SK-N-SH (cell line): Measurements from ENCODE around the gene TELO2. TPM values are rescaled to one million over a fixed set of nuclear protein-coding genes. Genes with fewer than 3 reads are reported as not detected.

Experiments
- CTCF ChIA-PET: fragments of 300-600, 350-600 bp; formaldehyde crosslinking; extraction: SDS; loops from one replicate; lab custom pipeline; 2021; lab: Yijun Ruan, JAX
- POLR2A ChIA-PET: fragments of 350-600 bp; sonication (Branson Sonifier 250); formaldehyde crosslinking; extraction: SDS; loops from one replicate; lab custom pipeline; 2020; ENCODE audit warnings: antibody characterized with exemption, inconsistent platforms; lab: Yijun Ruan, JAX
- DNase-seq: peaks from one replicate; pipeline ENCODE4 v3.0.0; 2012
- H2AFZ ChIP-seq: fragments of 200-600 bp; sonication (generic); 2 replicates; pipeline ENCODE4 v1.8.1; 2016; ENCODE audit warnings: antibody characterized with exemption, mild to moderate bottlenecking, low read depth
- H3F3A ChIP-seq: fragments of 200-600 bp; sonication (generic); replicated peaks from 2 replicates; pipeline ENCODE3; 2016; ENCODE audit warnings: antibody characterized with exemption, mild to moderate bottlenecking; ENCODE audit not compliant: insufficient read depth
- H3K27ac ChIP-seq, 2 experiments: fragments of 200-500 bp in 1 of 2; fragments of 200-600 bp in 1 of 2; sonication (Bioruptor generic) in 1 of 2; sonication (generic), shearing (Covaris generic) in 1 of 2; 2 replicates each; pipeline versions ENCODE4 v1.5.1 to v1.6.1; 2014 to 2016; ENCODE audit warnings: low read depth in 2 of 2, inconsistent platforms in 1 of 2, low read length in 1 of 2, mild to moderate bottlenecking in 1 of 2, mixed read lengths in 1 of 2
- H3K27me3 ChIP-seq: fragments of 200-600 bp; sonication (generic), shearing (Covaris generic); 2 replicates; pipeline ENCODE4 v1.6.1; 2016; ENCODE audit warnings: mixed run types; ENCODE audit not compliant: insufficient read depth
- H3K36me3 ChIP-seq, 2 experiments: fragments of 200-500 bp in 1 of 2; fragments of 200-600 bp in 1 of 2; sonication (Bioruptor generic) in 1 of 2; sonication (generic) in 1 of 2; replicated peaks in 1 of 2; 2 replicates each; pipeline versions ENCODE3 to v1.5.1; 2014 to 2016; ENCODE audit warnings: low read length in 1 of 2, mild to moderate bottlenecking in 1 of 2; ENCODE audit not compliant: insufficient read depth in 2 of 2, control insufficient read depth in 1 of 2
- H3K4me1 ChIP-seq, 2 experiments: fragments of 200-500 bp in 1 of 2; fragments of 200-600 bp in 1 of 2; sonication (Bioruptor generic) in 1 of 2; sonication (generic), shearing (Covaris generic) in 1 of 2; 2 replicates each; pipeline versions ENCODE4 v1.5.1 to v1.6.1; 2014 to 2016; ENCODE audit warnings: low read depth in 1 of 2, low read length in 1 of 2, mixed run types in 1 of 2; ENCODE audit not compliant: insufficient read depth in 2 of 2, control insufficient read depth in 1 of 2
- H3K4me2 ChIP-seq: fragments of 200-600 bp; sonication (generic), shearing (Covaris generic); 2 replicates; pipeline ENCODE4 v1.6.1; 2017; ENCODE audit warnings: mixed run types
- H3K4me3 ChIP-seq, 2 experiments: fragments of 200-500 bp in 1 of 2; fragments of 200-600 bp in 1 of 2; sonication (Bioruptor generic) in 1 of 2; sonication (generic), shearing (Covaris generic) in 1 of 2; 2 replicates each; pipeline versions ENCODE4 v1.5.1 to v1.8.1; 2014 to 2016; ENCODE audit warnings: low read depth in 2 of 2, inconsistent platforms in 1 of 2, low read length in 1 of 2, mild to moderate bottlenecking in 1 of 2, mixed read lengths in 1 of 2, moderate library complexity in 1 of 2
- H3K79me2 ChIP-seq: fragments of 200-600 bp; sonication (generic); 2 replicates; pipeline ENCODE4 v1.8.1; 2017; ENCODE audit warnings: mild to moderate bottlenecking; ENCODE audit not compliant: insufficient read depth
- H3K9ac ChIP-seq: fragments of 200-600 bp; sonication (generic); 2 replicates; pipeline ENCODE4 v1.6.1; 2017; ENCODE audit warnings: mixed run types
- H3K9me2 ChIP-seq: fragments of 200-600 bp; sonication (generic); 2 replicates; pipeline ENCODE4 v1.6.1; 2017; ENCODE audit warnings: mixed run types
- H3K9me3 ChIP-seq: fragments of 200-600 bp; sonication (generic); 2 replicates; pipeline ENCODE4 v1.6.1; 2017; ENCODE audit warnings: mixed run types, mild to moderate bottlenecking, moderate library complexity
- H4K20me1 ChIP-seq: fragments of 200-600 bp; sonication (generic); 2 replicates; pipeline ENCODE4 v1.6.1; 2017; ENCODE audit warnings: mild to moderate bottlenecking, mixed run types; ENCODE audit not compliant: insufficient read depth
- CHD2 ChIP-seq: fragments of 150-350 bp; IDR thresholded peaks from 2 replicates; pipeline ENCODE4 v1.6.1; 2018; ENCODE audit warnings: low read length; ENCODE audit not compliant: partially characterized antibody
- EZH2phosphoT487 ChIP-seq: fragments of 200-600 bp; sonication (generic); IDR thresholded peaks from 2 replicates; pipeline ENCODE4 v1.6.1; 2017; ENCODE audit warnings: low read depth, mixed run types, mild to moderate bottlenecking, antibody characterized with exemption, moderate library complexity, borderline replicate concordance
- FOSL2 ChIP-seq: IDR thresholded peaks from 2 replicates; pipeline ENCODE4 v1.4.0; 2012; ENCODE audit warnings: low read depth, mild to moderate bottlenecking, moderate library complexity, borderline replicate concordance
- GABPA ChIP-seq: IDR thresholded peaks from 2 replicates; pipeline ENCODE4 v1.4.0; 2012; ENCODE audit warnings: low read depth, mild to moderate bottlenecking
- GATA2 ChIP-seq: sonication (generic); formaldehyde crosslinking; IDR thresholded peaks from 2 replicates; pipeline ENCODE4 v1.5.0; 2020; ENCODE audit warnings: mild to moderate bottlenecking, missing genetic modification reagents
- NFIC ChIP-seq: IDR thresholded peaks from 2 replicates; pipeline ENCODE4 v1.4.0; 2012; ENCODE audit warnings: borderline replicate concordance
- RXRA ChIP-seq: IDR thresholded peaks from 2 replicates; pipeline ENCODE4 v1.4.0; 2012; ENCODE audit warnings: low read depth, mild to moderate bottlenecking, borderline replicate concordance
- SMC3 ChIP-seq: IDR thresholded peaks from 2 replicates; pipeline ENCODE4 v1.6.1; 2012; ENCODE audit warnings: low read depth, low read length, improper control_type of control experiment
- TAF1 ChIP-seq: IDR thresholded peaks from 2 replicates; pipeline ENCODE4 v1.6.1; 2012; ENCODE audit warnings: low read depth, mild to moderate bottlenecking, low read length, moderate library complexity, borderline replicate concordance
- TCF12 ChIP-seq: IDR thresholded peaks from 2 replicates; pipeline ENCODE4 v1.4.0; 2012
- TEAD4 ChIP-seq: IDR thresholded peaks from 2 replicates; pipeline ENCODE4 v1.4.0; 2012; ENCODE audit warnings: mild to moderate bottlenecking, borderline replicate concordance; ENCODE audit not compliant: insufficient read depth
- USF1 ChIP-seq: IDR thresholded peaks from 2 replicates; pipeline ENCODE4 v1.4.0; 2012; ENCODE audit warnings: low read depth, borderline replicate concordance
- YY1 ChIP-seq: IDR thresholded peaks from 2 replicates; pipeline ENCODE4 v1.4.0; 2012; ENCODE audit warnings: low read depth, mild to moderate bottlenecking
- WGBS: methylation state at CpG from one replicate; pipeline ENCODE4 v1.1.6; 2017; ENCODE audit warnings: low lambda C conversion rate; 5-methylcytosine and 5-hydroxymethylcytosine counted together
- polyA plus RNA-seq, 3 experiments: library from polyadenylated mRNA; depleted of rRNA; stranded (reverse); fragments of >200 nt; gene quantifications; 2 replicates each; pipeline ENCODE4 v1.2.3, GENCODE V29; 2012
- TF ChIP-seq, protein P1 (sequence below): fragments of 150-350 bp; IDR thresholded peaks from 2 replicates; pipeline ENCODE4 v1.6.1; 2016; ENCODE audit warnings: mild to moderate bottlenecking, low read depth, low read length
- TF ChIP-seq, protein P2 (sequence below): IDR thresholded peaks from 2 replicates; pipeline ENCODE4 v1.4.0; 2012; ENCODE audit warnings: low read depth, borderline replicate concordance
- TF ChIP-seq, protein P3 (sequence below): IDR thresholded peaks from 2 replicates; pipeline ENCODE4; 2012

TELO2 gene
- polyA plus RNA-seq, 1 of the 3 experiments (the other 2 are of a cell fraction), result 24.2 TPM

DNA sequence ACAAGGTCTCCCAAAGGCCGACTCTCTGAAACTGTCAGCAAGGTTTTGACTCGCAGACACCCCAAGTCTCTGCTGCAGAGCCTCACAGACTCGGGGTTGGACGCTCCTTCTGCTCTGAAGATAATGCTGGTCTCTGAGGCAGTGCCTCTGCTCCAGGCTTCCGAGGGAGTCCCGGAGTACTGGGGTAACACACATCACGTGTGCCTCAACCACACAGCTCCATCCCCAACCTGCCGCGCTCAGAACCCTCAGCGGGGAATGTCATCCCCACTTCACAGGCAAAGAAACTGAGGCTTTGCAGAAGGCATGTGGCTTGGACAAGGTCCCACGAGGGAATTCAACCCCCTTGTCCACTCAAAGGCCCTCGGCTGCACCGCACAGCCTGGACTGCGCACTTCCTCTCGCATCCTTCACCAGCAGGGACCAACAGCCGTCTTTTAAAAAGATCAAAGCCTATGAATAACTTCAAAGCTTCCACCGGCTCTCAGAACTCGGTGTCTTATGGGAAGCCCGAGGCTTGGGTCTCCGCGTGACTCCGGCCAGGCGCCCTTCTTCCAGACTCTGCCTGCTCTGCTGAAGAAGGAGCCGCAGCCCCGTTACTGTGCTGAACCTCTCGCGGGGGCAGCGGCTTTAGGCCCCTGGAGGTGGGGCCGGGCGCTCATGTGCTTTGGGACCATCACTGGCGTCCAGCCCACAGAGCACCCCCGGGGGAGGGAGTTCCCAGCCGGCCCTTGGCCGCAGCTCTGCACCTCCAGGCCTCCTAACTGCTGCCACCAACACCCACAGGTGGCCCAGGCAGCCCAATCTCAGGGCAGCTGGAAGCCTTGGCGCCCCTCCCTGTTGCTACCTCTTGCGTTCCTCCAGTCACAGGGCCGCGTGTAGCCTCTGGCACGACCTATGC, 42.5 kb downstream of the TELO2 start:
- Histone ChIP-seq H3K9me3 (no peaks in the 10 kb centered on the region), H4K20me1 (no peaks in the 10 kb centered on the region), H3K79me2 (no peaks in the 10 kb centered on the region), H3K9me2 (no peaks in the 10 kb centered on the region), H3K4me3 (peak overlapping the region in 1 of 2 experiments; percentile 29; a peak in 1 of 4 replicates), H3K4me2 (peak overlapping the region; percentile 19; the same call in 1 of the 2 replicates), H3K4me1 (peaks cover 5 to 48% of the 10 kb centered on the region in 2 experiments; a peak in 2 of 4 replicates), H3K9ac (no peak overlapping the region), H2AFZ (no peak overlapping the region), H3F3A (no peaks in the 10 kb centered on the region), H3K27ac (no peak overlapping the region), H3K27me3 (no peaks in the 10 kb centered on the region), H3K36me3 (peaks cover 0 to 21% of the 10 kb centered on the region in 2 experiments)
- TF ChIP-seq YY1, result no peak
- no peak for TF ChIP-seq NFIC
- TF ChIP-seq USF1, result no peak
- TF ChIP-seq TAF1, result no peak
- TF ChIP-seq RXRA, result no peak
- TF ChIP-seq, protein P1, sequence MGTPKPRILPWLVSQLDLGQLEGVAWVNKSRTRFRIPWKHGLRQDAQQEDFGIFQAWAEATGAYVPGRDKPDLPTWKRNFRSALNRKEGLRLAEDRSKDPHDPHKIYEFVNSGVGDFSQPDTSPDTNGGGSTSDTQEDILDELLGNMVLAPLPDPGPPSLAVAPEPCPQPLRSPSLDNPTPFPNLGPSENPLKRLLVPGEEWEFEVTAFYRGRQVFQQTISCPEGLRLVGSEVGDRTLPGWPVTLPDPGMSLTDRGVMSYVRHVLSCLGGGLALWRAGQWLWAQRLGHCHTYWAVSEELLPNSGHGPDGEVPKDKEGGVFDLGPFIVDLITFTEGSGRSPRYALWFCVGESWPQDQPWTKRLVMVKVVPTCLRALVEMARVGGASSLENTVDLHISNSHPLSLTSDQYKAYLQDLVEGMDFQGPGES, result no peak
- TF ChIP-seq SMC3, result no peak
- TF ChIP-seq, protein P2, sequence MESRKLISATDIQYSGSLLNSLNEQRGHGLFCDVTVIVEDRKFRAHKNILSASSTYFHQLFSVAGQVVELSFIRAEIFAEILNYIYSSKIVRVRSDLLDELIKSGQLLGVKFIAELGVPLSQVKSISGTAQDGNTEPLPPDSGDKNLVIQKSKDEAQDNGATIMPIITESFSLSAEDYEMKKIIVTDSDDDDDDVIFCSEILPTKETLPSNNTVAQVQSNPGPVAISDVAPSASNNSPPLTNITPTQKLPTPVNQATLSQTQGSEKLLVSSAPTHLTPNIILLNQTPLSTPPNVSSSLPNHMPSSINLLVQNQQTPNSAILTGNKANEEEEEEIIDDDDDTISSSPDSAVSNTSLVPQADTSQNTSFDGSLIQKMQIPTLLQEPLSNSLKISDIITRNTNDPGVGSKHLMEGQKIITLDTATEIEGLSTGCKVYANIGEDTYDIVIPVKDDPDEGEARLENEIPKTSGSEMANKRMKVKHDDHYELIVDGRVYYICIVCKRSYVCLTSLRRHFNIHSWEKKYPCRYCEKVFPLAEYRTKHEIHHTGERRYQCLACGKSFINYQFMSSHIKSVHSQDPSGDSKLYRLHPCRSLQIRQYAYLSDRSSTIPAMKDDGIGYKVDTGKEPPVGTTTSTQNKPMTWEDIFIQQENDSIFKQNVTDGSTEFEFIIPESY, result no peak
- no peak for TF ChIP-seq GATA2 (CRISPR knock-in tag)
- no peak for TF ChIP-seq TCF12
- TF ChIP-seq, protein P3, sequence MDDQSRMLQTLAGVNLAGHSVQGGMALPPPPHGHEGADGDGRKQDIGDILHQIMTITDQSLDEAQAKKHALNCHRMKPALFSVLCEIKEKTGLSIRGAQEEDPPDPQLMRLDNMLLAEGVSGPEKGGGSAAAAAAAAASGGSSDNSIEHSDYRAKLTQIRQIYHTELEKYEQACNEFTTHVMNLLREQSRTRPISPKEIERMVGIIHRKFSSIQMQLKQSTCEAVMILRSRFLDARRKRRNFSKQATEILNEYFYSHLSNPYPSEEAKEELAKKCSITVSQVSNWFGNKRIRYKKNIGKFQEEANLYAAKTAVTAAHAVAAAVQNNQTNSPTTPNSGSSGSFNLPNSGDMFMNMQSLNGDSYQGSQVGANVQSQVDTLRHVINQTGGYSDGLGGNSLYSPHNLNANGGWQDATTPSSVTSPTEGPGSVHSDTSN, result no peak
- TF ChIP-seq EZH2phosphoT487, result no peak
- no peak for TF ChIP-seq FOSL2
- no peak for TF ChIP-seq GABPA
- TF ChIP-seq CHD2, result no peak
- no peak for TF ChIP-seq TEAD4
- ChIA-PET POLR2A (no interaction called here), CTCF (no interaction called here)
- DNase-seq, result no peak
- WGBS, result 93% methylated on average over 29 of the region's 39 CpGs
